Muscle of back (tissue), 11 donors: Measurements from ENCODE around the gene ZMIZ1. TPM values are rescaled to one million over a fixed set of nuclear protein-coding genes. Genes with fewer than 3 reads are reported as not detected.

Experiments
- DNase-seq, 3 donors: peaks; one replicate each; pipeline versions ENCODE4 v3.0.0 to v3.0.0-alpha.2; 2013
- polyA plus RNA-seq, 10 donors: library from polyadenylated mRNA; unstranded; fragments of 120-200 nt; gene quantifications; one replicate each; pipeline ENCODE4 v1.2.1, GENCODE V29; 2013; ENCODE audit not compliant: insufficient read length in 10 of 10

Gene ZMIZ1
- polyA plus RNA-seq, 10 donors, result 27.1 to 52.0 (median 35.3) TPM

DNA sequence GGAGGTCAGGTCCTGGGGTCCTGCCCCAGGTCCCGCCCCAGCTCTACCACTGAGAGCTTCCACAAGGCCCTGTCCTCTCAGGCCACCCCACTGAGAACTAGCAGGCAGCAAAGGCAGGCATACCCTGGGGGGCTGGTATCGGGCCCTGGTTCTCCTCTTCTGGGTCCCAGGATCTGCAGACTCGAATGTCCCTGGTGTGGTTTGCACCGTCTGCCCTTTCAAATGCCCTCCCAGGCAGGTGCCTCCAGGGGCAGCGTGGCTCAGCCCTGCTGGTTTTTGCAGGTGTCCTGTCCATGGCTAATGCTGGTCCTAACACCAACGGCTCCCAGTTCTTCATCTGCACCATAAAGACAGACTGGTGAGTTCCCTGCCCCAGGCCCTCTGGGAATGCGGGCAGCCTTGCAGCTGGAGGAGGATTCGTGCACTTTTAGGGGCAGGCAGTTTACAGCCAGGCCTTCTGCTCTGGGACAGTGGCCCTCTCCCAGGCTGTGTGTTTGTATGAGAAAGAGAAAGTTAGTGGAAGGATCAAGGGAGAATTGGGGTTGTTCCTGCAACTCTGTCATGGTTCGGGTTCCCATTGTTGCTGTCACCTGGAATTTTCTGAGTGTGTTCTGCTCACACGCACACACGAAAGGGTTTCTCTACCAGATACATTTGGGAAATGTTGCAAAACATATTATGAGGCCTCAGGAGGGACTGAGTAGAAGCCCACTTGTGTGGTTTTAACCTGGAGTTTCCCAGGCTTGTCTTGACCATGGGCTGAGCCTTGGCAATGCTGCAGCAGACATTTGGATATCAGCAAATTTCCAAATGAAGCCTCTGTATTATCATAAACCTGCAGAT lies 283.5 kb downstream of the ZMIZ1 start:
- DNase-seq, result no peak

- no peak for DNase-seq
Measured at GRCh38 chr10:79353000-79353406, 284.2 kb downstream of the ZMIZ1 start.

GRCh38 chr10:79353726-79354125 lies 285.0 kb downstream of the ZMIZ1 start:
- no peak for DNase-seq

DNA sequence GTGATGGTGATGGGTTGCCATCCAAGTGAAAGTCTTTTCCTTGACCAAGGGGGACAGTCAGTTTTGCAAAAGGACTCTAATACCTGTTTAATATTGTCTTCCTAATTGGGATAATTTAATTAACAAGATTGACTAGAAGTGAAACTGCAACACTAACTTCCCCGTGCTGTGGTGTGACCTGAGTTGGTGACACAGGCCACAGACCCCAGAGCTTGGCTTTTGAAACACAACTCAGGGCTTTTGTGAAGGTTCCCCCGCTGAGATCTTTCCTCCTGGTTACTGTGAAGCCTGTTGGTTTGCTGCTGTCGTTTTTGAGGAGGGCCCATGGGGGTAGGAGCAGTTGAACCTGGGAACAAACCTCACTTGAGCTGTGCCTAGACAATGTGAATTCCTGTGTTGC lies 285.4 kb downstream of the ZMIZ1 start:
- no peak for DNase-seq

DNA sequence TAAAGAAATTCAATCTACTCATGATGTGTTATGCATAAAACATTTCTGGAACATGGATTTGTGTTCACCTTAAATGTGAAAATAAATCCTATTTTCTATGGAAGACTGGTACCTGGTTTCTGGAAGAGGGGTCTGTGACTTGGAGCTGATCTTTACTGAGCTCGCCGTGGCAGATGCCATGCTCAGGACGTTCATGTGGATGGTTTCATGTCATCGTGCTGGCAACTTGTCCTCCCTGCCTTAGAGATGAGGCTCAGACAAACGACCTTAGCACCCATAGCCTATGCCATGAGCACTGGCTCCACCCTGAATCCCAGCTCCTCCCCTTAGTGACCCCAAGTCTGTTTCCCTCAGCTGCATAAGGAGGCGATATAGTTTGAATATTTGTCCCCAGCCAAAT lies 285.8 kb downstream of the ZMIZ1 start:
- DNase-seq, result no peak

GRCh38 chr10:79355420-79356017 lies 286.8 kb downstream of the ZMIZ1 start:
- no peak for DNase-seq

- DNase-seq, result no peak
Measured at GRCh38 chr10:79356104-79356503, 287.3 kb downstream of the ZMIZ1 start.

GRCh38 chr10:79357180-79357579 lies 288.4 kb downstream of the ZMIZ1 start:
- DNase-seq, result no peak

GRCh38 chr10:79358811-79359210 lies 290.0 kb downstream of the ZMIZ1 start:
- no peak for DNase-seq

DNA sequence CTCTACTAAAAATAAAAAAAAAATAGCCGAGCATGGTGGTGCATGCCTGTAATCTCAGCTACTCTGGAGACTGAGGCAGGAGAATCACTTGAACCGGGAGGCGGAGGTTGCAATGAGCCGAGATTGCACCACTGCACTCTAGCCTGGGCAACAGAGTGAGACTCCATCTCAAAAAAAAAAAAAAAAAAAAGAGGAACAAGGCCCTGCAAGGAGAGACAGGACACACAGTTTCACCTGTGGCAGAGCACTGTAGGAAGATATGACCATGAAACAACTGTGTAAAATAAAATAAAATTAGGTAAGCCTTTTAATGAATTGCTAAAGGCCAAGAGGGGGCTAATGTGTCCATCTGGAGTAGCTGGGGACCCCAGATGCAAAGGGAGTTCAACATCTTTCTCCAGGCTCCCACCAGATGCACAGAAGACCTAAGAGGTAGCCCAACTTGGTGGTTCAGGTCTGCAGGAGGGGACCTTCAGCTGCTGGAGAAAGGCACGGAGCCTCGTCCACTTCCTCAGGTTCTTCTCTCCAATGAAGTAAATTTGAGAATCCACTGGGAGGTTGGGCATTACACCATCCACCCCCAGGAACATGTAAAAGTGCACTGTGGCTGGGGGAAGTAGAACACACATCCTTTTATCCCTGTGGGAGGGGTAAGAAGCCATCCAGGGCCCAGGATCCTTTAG lies 291.2 kb downstream of the ZMIZ1 start:
- no peak for DNase-seq

DNA sequence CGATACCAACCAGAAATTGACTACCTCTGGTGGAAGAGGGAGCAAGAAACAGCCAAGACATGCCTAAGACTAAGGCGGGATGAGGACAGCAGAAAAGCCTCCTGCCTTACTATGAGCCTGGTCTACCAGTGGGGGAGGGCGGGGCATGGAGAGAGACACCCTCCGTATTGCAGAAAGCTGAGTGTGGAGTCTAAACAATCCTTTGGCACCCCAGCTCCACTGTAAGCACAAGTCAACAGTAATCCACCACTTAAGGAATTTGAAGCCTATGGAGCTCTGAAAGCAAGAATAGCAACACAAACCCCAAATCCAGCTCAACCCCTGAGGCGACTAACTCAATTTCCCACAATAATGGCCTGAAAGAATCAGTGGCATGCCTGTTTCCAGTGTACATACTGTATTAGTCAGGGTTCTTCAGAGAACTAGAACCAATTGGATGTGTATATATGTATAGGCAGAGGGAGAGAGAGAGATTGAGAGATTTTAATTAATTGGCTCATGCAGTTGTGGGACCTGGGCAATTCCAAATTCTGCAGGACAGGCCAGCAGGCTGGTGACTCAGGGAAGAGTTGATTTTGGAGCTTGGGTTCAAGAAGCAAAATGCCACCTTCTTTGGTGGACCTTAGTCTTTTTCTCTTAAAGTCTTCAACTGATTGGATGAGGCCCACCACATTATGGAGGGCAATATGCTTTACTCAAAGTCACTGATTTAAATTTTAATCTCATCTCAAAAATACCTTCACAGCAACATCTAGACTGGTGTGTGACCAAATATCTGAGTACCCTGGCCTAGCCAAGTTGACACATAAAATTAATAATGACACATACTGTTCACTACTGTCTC lies 292.0 kb downstream of the ZMIZ1 start:
- DNase-seq, result no peak

DNA sequence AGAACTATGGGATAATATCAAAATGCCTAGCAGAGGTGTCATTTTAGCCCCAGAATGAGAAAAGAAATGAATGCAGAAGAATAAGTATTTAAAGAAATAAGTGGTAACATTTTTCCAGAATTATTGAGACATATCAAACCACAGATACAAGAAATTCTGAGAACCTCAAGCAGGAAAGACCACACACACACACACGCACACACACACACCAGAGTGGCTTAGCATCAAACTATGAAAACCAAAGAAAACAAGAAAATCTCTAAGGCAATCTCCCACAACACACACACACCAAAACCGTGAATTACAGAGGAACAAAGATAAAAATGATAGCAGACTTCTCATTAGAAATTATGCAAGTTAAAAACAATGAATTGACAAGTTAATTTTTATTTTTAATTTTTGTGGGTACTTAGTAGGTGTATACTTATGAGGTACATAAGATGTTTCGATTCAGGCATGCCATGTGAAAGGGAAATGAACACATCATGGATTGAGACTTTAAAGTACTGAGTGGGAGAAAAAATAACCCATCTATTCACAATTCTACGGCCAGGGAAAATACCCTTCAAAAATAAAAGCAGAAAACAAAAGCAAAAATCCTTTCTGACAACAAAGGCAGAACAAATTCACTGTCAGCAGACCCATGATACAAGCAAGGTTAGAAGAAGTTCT lies 293.1 kb downstream of the ZMIZ1 start:
- no peak for DNase-seq
